Measurements from ENCODE around the gene ZNF550. TPM values are rescaled to one million over a fixed set of nuclear protein-coding genes. Genes with fewer than 3 reads are reported as not detected.

Gene ZNF550
- total RNA-seq, 2 donors from 2014 or later = 4.0 to 5.1 TPM

DNA sequence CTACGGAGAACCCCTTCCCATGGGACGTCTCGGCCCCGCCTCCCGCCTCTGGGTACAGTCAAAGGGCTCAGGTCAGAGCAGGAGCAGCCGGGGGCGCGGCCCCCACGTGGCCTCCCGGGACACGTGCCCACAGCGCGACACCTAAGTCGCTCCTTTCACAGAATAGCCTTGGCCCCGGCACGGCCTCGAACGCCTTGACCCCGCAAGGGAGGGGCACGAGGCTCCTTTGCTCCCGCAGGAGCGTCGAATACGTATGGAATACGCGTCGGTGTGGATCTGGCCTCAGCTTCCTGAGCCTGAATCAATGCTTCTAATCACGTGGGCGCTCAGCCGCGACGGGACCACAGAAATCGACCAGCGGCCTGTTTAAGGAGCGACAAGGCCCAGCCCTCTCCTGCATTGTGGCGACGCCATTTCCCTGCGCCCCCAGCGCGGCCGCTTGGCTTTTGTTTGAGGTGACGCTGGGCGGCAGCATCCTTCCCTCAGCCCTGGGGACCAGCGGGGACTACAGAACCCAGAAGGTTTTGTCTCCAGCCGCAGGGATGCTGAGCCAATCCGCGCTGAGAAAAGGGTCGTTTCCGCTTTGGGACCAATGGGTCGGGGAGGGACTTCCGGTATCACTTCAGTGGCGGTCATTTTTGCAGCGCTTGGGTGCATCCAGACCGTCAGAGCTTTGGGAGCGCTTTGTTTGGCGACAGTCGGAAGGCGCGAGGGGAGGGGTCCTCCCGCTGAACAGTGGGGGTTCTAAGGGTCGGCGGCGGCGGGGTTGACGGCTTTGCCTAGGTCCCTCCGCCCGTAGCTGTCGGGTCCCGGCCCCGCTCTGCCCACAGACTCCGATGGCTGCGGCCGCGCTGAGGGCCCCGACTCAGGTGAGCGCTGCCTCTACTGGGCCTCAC lies 24.1 kb upstream of the ZNF550 start, which contains the start of gene ZIK1:
Gene ZIK1, plus strand, starts transcription at position 625 of the 896 bp plus-strand sequence. Its CDS starts 212 bp downstream, at position 837.
- peak within 1 kb of the TSS in 1 of 2 donors; percentile 35 for H3K9ac ChIP-seq (ENCODE audit: low read depth in 2 of 2, low read length in 2 of 2)
- H3K4me3 ChIP-seq = peak within 1 kb of the TSS; percentile 45
- H3K4me1 ChIP-seq = no peaks in the 10 kb centered on the region
- no peaks in the 10 kb centered on the region for H3K9me3 ChIP-seq
- TF ChIP-seq, protein P1, sequence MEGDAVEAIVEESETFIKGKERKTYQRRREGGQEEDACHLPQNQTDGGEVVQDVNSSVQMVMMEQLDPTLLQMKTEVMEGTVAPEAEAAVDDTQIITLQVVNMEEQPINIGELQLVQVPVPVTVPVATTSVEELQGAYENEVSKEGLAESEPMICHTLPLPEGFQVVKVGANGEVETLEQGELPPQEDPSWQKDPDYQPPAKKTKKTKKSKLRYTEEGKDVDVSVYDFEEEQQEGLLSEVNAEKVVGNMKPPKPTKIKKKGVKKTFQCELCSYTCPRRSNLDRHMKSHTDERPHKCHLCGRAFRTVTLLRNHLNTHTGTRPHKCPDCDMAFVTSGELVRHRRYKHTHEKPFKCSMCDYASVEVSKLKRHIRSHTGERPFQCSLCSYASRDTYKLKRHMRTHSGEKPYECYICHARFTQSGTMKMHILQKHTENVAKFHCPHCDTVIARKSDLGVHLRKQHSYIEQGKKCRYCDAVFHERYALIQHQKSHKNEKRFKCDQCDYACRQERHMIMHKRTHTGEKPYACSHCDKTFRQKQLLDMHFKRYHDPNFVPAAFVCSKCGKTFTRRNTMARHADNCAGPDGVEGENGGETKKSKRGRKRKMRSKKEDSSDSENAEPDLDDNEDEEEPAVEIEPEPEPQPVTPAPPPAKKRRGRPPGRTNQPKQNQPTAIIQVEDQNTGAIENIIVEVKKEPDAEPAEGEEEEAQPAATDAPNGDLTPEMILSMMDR (IDR thresholded peaks at IDR 0.05) = no peak
- intact Hi-C loops (cut with DNase I) = no loop called here
- no peaks in the 10 kb centered on the region for H3K36me3 ChIP-seq
- DNase-seq = peak; percentile 86
- no peak within 1 kb of the TSS for H3K27ac ChIP-seq
- H3K27me3 ChIP-seq = no peaks in the 10 kb centered on the region

DNA sequence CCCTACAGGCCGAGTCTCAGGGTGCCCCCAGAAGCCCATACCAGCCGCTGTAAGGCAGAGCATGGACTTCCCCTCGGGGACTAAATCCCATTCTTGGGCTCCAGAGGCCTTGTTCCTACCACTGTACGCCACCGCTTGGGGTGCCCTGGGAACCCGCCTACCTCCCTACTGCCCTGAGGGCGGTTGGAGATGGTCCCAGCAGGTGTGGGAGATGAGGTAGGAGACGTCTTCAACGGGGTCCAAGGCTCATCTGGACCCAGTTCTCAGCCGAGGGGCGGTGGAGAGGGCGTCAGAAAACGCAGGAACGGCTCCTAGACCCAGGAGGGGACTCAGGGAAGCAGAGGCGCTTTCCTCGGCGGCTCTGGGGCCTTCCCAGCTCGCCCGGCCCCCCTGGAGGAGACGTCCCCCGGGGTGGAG lies 23.4 kb upstream of the ZNF550 start:
- no peak for DNase-seq
- no peaks in the 10 kb centered on the region for H3K36me3 ChIP-seq
- no peaks in the 10 kb centered on the region for H3K27me3 ChIP-seq
- no peaks in the 10 kb centered on the region for H3K4me1 ChIP-seq
- H3K9ac ChIP-seq (ENCODE audit: low read depth in 2 of 2, low read length in 2 of 2) = no peak overlapping the region
- TF ChIP-seq, protein P1 (IDR thresholded peaks at IDR 0.05) = no peak
- peak overlapping the region; percentile 45 for H3K4me3 ChIP-seq
- no peak overlapping the region for H3K27ac ChIP-seq
- H3K9me3 ChIP-seq = no peaks in the 10 kb centered on the region
- intact Hi-C loops (cut with DNase I) = no loop called here

DNA sequence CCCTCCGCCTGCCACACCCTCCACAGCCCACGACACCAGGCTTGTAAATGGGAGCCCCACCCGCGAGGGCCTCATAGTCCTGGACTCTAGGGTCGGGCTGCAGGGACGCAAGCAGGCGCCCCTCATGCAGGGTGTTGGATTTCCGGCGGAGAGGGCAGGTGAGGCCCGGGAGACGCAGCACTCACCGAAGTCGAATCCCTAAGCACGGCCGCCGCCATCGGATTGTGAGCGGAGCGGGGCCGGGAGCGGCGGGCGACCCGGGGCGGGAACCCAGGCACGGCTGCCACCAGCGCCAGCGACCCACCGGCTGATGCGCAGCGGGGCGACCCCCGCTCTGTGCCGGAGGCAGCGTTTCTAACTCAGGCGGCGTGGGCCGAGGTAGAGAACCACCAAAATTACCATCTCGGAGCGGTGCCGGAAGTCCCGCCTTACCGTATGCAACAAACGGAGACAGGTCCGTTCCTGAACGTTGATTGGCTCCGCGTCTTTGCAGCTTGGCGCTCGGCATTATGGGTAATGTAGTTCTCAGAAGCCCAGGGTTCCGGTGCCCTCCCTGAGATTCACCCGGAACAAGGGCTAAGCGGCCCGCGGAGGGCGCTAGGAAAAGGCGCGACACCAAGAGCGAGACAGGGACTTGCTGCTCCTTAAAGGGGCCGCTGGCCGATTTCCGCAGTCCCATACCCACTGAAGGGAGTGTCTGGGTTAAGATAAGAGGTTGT lies 19.0 kb upstream of the ZNF550 start, which contains the start of gene ZNF416:
Gene ZNF416, minus strand, starts transcription at position 425 of the 719 bp plus-strand sequence. Its CDS starts 207 bp downstream, at position 218.
- DNase-seq = peak; percentile 98
- TF ChIP-seq, protein P1 (IDR thresholded peaks at IDR 0.05) = no peak
- Histone ChIP-seq H3K27me3 (no peaks in the 10 kb centered on the region), H3K27ac (peak within 1 kb of the TSS; percentile 29), H3K9ac (ENCODE audit: low read depth in 2 of 2, low read length in 2 of 2) (peak within 1 kb of the TSS; percentile 60 to 87), H3K4me1 (peaks cover 3% of the 10 kb centered on the region), H3K36me3 (peaks cover 16% of the 10 kb centered on the region), H3K4me3 (peak within 1 kb of the TSS; percentile 96), H3K9me3 (peaks cover 7% of the 10 kb centered on the region)
- intact Hi-C loops (cut with DNase I) = no loop called here

DNA sequence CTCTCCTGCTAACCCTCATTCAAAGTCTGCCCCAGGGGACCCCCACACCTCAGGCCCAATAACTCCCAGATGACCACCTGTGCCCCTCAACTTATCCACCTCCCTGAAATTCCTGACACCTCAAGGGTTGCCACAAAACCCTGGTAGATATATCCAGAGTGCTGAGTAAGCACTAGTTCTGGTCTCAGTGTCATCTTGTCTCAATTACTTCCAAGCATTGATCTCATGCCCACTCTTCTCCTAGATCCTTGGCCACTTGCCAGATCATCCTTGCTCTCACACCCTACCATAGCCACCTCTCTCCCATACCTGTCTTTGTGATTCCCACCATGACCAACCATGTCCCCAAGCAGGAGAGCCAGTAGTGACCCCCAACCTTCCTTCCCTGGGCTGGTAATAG lies 17.0 kb upstream of the ZNF550 start:
- H3K27me3 ChIP-seq = no peaks in the 10 kb centered on the region
- peaks cover 3% of the 10 kb centered on the region for H3K4me1 ChIP-seq
- H3K9ac ChIP-seq (ENCODE audit: low read depth in 2 of 2, low read length in 2 of 2) = no peak overlapping the region
- H3K27ac ChIP-seq = no peak overlapping the region
- intact Hi-C loops (cut with DNase I) = no loop called here
- peaks cover 14% of the 10 kb centered on the region for H3K9me3 ChIP-seq
- TF ChIP-seq, protein P1 (IDR thresholded peaks at IDR 0.05) = no peak
- no peak for DNase-seq
- peaks cover 23% of the 10 kb centered on the region for H3K36me3 ChIP-seq
- H3K4me3 ChIP-seq = no peak overlapping the region

DNA sequence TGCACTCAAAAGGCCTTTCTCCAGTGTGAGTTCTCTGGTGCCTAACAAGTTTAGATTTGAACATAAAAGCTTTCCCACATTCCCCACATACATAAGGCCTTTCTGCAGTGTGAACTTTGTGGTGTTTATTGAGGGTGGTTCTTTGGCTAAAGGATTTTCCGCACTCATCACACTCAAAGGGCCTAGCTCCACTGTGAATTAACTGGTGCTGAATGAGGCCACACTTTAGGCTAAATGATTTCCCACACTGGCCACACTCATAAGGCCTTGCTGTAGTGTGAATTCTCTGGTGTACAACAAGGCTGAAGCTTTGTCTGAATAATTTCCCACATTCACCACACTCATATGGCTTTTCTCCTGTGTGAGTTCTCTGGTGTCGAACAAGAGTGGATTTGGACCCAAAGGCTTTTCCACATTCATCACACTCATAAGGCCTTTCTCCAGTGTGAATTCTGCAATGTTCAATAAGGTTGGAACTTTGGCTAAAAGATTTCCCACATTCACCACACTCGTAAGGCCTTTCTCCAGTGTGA lies 12.8 kb upstream of the ZNF550 start:
- H3K9me3 ChIP-seq = peaks cover 23% of the 10 kb centered on the region
- TF ChIP-seq, protein P1 (IDR thresholded peaks at IDR 0.05) = no peak
- H3K4me3 ChIP-seq = no peak overlapping the region

More for the DNA sequence above, 12.8 kb upstream of the ZNF550 start:
- Histone ChIP-seq H3K9ac (ENCODE audit: low read depth in 2 of 2, low read length in 2 of 2) (no peak overlapping the region), H3K4me1 (no peaks in the 10 kb centered on the region), H3K27me3 (no peaks in the 10 kb centered on the region), H3K27ac (no peak overlapping the region), H3K36me3 (peaks cover 23% of the 10 kb centered on the region)
- no peak for DNase-seq
- intact Hi-C loops (cut with DNase I) = no loop called here

All from colonic mucosa (tissue), 4 donors.